Ovary (tissue), 3 donors: ENCODE measurements around the gene ZNF598.

ENCODE experiments used
- EP300 ChIP-seq: sonication (generic); formaldehyde crosslinking; IDR thresholded peaks from one replicate; pipeline ENCODE4 v1.6.1; 2017; ENCODE audit warnings: antibody characterized with exemption
- TF ChIP-seq, protein P1 (sequence below), 3 donors: fragments of 450-650 bp in 2 of 3; fragments of 200-600 bp in 1 of 3; IDR thresholded peaks; one replicate each; pipeline versions ENCODE4 v1.5.1 to v1.8.0; 2016 to 2022; ENCODE audit warnings: antibody characterized with exemption in 3 of 3, mild to moderate bottlenecking in 1 of 3
- donor health status: DM: no; HTN: no; CAD: no.

DNA sequence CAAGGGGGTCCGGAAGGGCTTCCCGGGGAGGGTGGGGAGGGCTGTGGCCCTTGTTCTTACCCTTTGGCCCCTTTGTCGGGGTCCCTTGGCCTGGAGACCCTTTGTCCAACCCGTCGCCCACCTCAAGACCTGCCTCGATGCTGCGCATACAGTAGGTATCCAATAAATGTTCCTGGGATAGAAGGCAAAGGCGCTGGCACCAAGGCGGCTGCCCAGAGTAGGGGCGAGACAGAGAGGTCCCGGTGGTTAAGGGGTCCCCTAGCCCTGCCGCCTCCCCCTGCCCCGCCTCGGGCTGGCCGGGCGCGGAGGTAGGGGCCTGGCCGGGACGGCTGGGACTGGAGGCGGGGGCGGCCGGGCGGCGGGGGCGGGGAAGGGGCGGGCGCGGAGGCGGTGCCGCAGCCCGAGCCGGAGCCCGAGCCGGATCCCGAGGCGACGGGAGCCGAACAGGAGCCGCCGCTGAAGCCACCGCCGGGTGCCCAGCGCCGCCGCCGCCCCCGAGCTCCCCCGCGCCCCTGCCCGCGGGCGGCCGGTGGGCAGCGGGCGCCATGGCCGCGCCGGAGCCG lies 16.9 kb upstream of the ZNF598 start, which contains the start of gene NHERF2:
- TF ChIP-seq, protein P1, sequence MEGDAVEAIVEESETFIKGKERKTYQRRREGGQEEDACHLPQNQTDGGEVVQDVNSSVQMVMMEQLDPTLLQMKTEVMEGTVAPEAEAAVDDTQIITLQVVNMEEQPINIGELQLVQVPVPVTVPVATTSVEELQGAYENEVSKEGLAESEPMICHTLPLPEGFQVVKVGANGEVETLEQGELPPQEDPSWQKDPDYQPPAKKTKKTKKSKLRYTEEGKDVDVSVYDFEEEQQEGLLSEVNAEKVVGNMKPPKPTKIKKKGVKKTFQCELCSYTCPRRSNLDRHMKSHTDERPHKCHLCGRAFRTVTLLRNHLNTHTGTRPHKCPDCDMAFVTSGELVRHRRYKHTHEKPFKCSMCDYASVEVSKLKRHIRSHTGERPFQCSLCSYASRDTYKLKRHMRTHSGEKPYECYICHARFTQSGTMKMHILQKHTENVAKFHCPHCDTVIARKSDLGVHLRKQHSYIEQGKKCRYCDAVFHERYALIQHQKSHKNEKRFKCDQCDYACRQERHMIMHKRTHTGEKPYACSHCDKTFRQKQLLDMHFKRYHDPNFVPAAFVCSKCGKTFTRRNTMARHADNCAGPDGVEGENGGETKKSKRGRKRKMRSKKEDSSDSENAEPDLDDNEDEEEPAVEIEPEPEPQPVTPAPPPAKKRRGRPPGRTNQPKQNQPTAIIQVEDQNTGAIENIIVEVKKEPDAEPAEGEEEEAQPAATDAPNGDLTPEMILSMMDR (IDR thresholded peaks at IDR 0.05), result no peak
- no peak for TF ChIP-seq EP300
